Endothelial cell of umbilical vein (primary cell): Measurements from ENCODE around the gene NMRAL1. TPM values are rescaled to one million over a fixed set of nuclear protein-coding genes. Genes with fewer than 3 reads are reported as not detected.
A peak's percentile ranks its signal among the peaks of the same experiment; 100 is the strongest.

ENCODE experiments used
- BruUV-seq: library from RNA; stranded (reverse); fragments of 400-500 nt; replicated peaks from 2 replicates; lab custom pipeline; 2021; lab: Mats Ljungman, UMichigan
- CTCF ChIA-PET: fragments of 300-600, 350-600 bp; sonication (Branson Sonifier 250); formaldehyde crosslinking; loops from one replicate; lab custom pipeline; 2021; ENCODE audit warnings: antibody characterized with exemption, inconsistent platforms; lab: Charles Lee
- POLR2A ChIA-PET: fragments of 300-600, 350-600 bp; sonication (Branson Sonifier 250); formaldehyde crosslinking; loops from one replicate; lab custom pipeline; 2021; ENCODE audit warnings: antibody characterized with exemption, inconsistent platforms; lab: Charles Lee
- DNase-seq: peaks from one replicate; pipeline ENCODE4 v3.0.0-alpha.2; 2011; ENCODE audit warnings: low read depth, low spot score
- FAIRE-seq: peaks from 2 replicates; lab custom pipeline; 2011; peaks lifted over from hg19 to GRCh38; lab: Jason Lieb, UNC
- H2AFZ ChIP-seq: 2 replicates; pipeline ENCODE4 v1.6.0; 2012; ENCODE audit warnings: low read depth, low read length, control low read depth, inconsistent platforms
- H3K27ac ChIP-seq: 2 replicates; pipeline ENCODE4 v1.5.1; 2011; ENCODE audit warnings: low read depth, mild to moderate bottlenecking, control low read depth, low read length, moderate library complexity; ENCODE audit not compliant: insufficient read depth
- H3K27me3 ChIP-seq, 2 experiments: 2 replicates each; pipeline versions ENCODE4 v1.6.0 to v1.6.1; 2011; ENCODE audit warnings: low read length in 2 of 2, mixed read lengths in 1 of 2; ENCODE audit not compliant: control insufficient read depth in 2 of 2, insufficient read depth in 2 of 2
- H3K36me3 ChIP-seq, 2 experiments: 2 replicates in 1 of 2; 3 replicates in 1 of 2; pipeline ENCODE4 v1.5.1; 2011; ENCODE audit warnings: low read length in 2 of 2, mild to moderate bottlenecking in 1 of 2, moderate library complexity in 1 of 2; ENCODE audit not compliant: control insufficient read depth in 2 of 2, insufficient read depth in 2 of 2; ENCODE audit errors: extremely low read depth in 1 of 2
- H3K4me1 ChIP-seq: 3 replicates; pipeline ENCODE4 v1.5.1; 2011; ENCODE audit warnings: mild to moderate bottlenecking, low read length; ENCODE audit not compliant: control insufficient read depth, insufficient read depth; ENCODE audit errors: extremely low read depth
- H3K4me2 ChIP-seq: 2 replicates; pipeline ENCODE4 v1.6.1; 2011; ENCODE audit warnings: low read length, control low read depth, mixed read lengths; ENCODE audit not compliant: insufficient read depth
- H3K4me3 ChIP-seq, 3 experiments: fragments of 200-600 bp in 1 of 3; sonication (generic), shearing (Covaris generic) in 1 of 3; replicated peaks in 1 of 3; 2 replicates each; pipeline ENCODE4 v1.5.1; 2011 to 2016; ENCODE audit warnings: control low read depth in 3 of 3, low read length in 3 of 3, mild to moderate bottlenecking in 2 of 3, inconsistent platforms in 1 of 3, low read depth in 1 of 3, moderate library complexity in 1 of 3; ENCODE audit not compliant: insufficient read depth in 1 of 3
- H3K79me2 ChIP-seq: 2 replicates; pipeline ENCODE4 v1.6.0; 2012; ENCODE audit warnings: low read length, inconsistent platforms; ENCODE audit not compliant: control insufficient read depth, insufficient read depth
- H3K9ac ChIP-seq: replicated peaks from 2 replicates; pipeline ENCODE3; 2011; ENCODE audit warnings: low read length, control low read depth; ENCODE audit not compliant: insufficient read depth; ENCODE audit errors: extremely low read depth
- H3K9me1 ChIP-seq: replicated peaks from 3 replicates; pipeline ENCODE4 v1.6.0; 2011; ENCODE audit warnings: mild to moderate bottlenecking, low read length; ENCODE audit not compliant: control insufficient read depth, insufficient read depth; ENCODE audit errors: extremely low read depth
- H3K9me3 ChIP-seq: replicated peaks from 2 replicates; pipeline ENCODE4 v1.5.1; 2012; ENCODE audit warnings: low read length, inconsistent platforms; ENCODE audit not compliant: control insufficient read depth, insufficient read depth
- H4K20me1 ChIP-seq: replicated peaks from 2 replicates; pipeline ENCODE3; 2011; ENCODE audit warnings: mild to moderate bottlenecking, low read length; ENCODE audit not compliant: control insufficient read depth, insufficient read depth; ENCODE audit errors: extremely low read depth
- EZH2 ChIP-seq: IDR thresholded peaks from 2 replicates; pipeline ENCODE4 v1.6.1; 2012; ENCODE audit warnings: borderline replicate concordance, low read depth, mild to moderate bottlenecking, moderate library complexity, low read length, inconsistent platforms; ENCODE audit not compliant: severe bottlenecking
- GATA2 ChIP-seq: IDR thresholded peaks from 2 replicates; pipeline ENCODE4 v1.7.0; 2011; ENCODE audit warnings: low read depth, mild to moderate bottlenecking, moderate library complexity, mixed read lengths, low read length; ENCODE audit not compliant: insufficient read length, insufficient read depth
- MYC ChIP-seq: IDR thresholded peaks from one replicate; pipeline ENCODE4 v1.6.1; 2011; ENCODE audit warnings: mild to moderate bottlenecking, low read depth, low read length
- dilution Hi-C: fragments of 300-500 bp; cut with MboI; formaldehyde crosslinking; loops from one replicate; pipeline ENCODE4 v1.15.0; 2019; ENCODE audit warnings: low sequenced_read_pairs; ENCODE audit not compliant: extremely low pct_ligation_motif_present
- intact Hi-C: fragments of 100-400 bp; cut with micrococcal nuclease; formaldehyde crosslinking; loops from one replicate; pipeline ENCODE4 v1.10.0; 2022
- polyA plus RNA-seq, 4 experiments: library from polyadenylated mRNA; depleted of rRNA in 3 of 4; stranded (reverse) in 3 of 4; unstranded in 1 of 4; fragments of >200 nt; gene quantifications; 2 replicates each; pipeline versions ENCODE4 v1.2.1 to v1.2.3, GENCODE V29; 2011 to 2012; ENCODE audit warnings: missing spikeins in 1 of 4
- total RNA-seq: library from RNA; stranded (reverse); gene quantifications from 2 replicates; pipeline ENCODE4 v1.2.3, GENCODE V29; 2021
- TF ChIP-seq, protein P1 (sequence below), 2 donors: IDR thresholded peaks; 1 replicate in 1 of 2; 2 replicates in 1 of 2; pipeline ENCODE4 v1.5.1; 2011; ENCODE audit warnings: low read length in 2 of 2, mild to moderate bottlenecking in 2 of 2, moderate library complexity in 2 of 2, control low read depth in 1 of 2, inconsistent platforms in 1 of 2, low read depth in 1 of 2; ENCODE audit not compliant: insufficient read depth in 1 of 2; ENCODE audit errors: extremely low read depth in 1 of 2

Gene NMRAL1
- total and polyA plus RNA-seq, 2 donors (not counting 3 experiments of a cell fraction or from before 2014, with no cell fraction given): 48.0 to 84.4 TPM

- no peaks in the 10 kb centered on the region for H4K20me1 ChIP-seq
- no peaks in the 10 kb centered on the region for H3K9me3 ChIP-seq
- H3K4me2 ChIP-seq: no peak overlapping the region
- ChIA-PET POLR2A (no interaction called here), CTCF (interaction anchor here (0.6 to 2.0 kb wide), 5 partner anchors 10 to 74 kb away, joined by 3 to 10 read pairs (median 4); no protein-coding TSS in a partner anchor)
- no peak overlapping the region for H2AFZ ChIP-seq
- no peak overlapping the region for H3K9ac ChIP-seq
- peaks cover 22% of the 10 kb centered on the region for H3K4me1 ChIP-seq
- H3K36me3 ChIP-seq: peaks cover 12 to 57% of the 10 kb centered on the region in 2 experiments
- no peak for FAIRE-seq
- H3K27me3 ChIP-seq: no peaks in the 10 kb centered on the region
- H3K4me3 ChIP-seq: no peak overlapping the region
- no peaks in the 10 kb centered on the region for H3K79me2 ChIP-seq
- BruUV-seq: TSS peak; percentile 22
- intact Hi-C loops (loop anchor here (1.0 kb wide), 1 partner anchor 37 kb away; no protein-coding TSS in a partner anchor), dilution Hi-C loops (no loop called here)
- TF ChIP-seq GATA2 (no peak), EZH2 (no peak), MYC (no peak)
- TF ChIP-seq, protein P1, sequence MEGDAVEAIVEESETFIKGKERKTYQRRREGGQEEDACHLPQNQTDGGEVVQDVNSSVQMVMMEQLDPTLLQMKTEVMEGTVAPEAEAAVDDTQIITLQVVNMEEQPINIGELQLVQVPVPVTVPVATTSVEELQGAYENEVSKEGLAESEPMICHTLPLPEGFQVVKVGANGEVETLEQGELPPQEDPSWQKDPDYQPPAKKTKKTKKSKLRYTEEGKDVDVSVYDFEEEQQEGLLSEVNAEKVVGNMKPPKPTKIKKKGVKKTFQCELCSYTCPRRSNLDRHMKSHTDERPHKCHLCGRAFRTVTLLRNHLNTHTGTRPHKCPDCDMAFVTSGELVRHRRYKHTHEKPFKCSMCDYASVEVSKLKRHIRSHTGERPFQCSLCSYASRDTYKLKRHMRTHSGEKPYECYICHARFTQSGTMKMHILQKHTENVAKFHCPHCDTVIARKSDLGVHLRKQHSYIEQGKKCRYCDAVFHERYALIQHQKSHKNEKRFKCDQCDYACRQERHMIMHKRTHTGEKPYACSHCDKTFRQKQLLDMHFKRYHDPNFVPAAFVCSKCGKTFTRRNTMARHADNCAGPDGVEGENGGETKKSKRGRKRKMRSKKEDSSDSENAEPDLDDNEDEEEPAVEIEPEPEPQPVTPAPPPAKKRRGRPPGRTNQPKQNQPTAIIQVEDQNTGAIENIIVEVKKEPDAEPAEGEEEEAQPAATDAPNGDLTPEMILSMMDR (IDR thresholded peaks at IDR 0.05; ENCODE audit: extremely low read depth in 1 of 2, insufficient read depth in 1 of 2, low read depth in 1 of 2, low read length in 2 of 2): peak; percentile 50 to 72
- no peak overlapping the region for H3K27ac ChIP-seq
- H3K9me1 ChIP-seq: no peaks in the 10 kb centered on the region
- peak; percentile 61 for DNase-seq
These were observed 37.1 kb upstream of the NMRAL1 start for GRCh38 chr16:4511441-4512082.
